Activated CD8-positive, alpha-beta memory T cell treated with anti-CD3 and anti-CD28 coated beads, Interleukin-2, amount 50 U/mL, for 24 hours (primary cell): ENCODE results near the gene PAIP2B.
A peak's percentile ranks its signal among the peaks of the same experiment; 100 is the strongest.
"Not testable (repeated sequence)": the region's sequence is repeated elsewhere in the genome, so short reads cannot be mapped to it uniquely, and the experiment has no call there.

ENCODE experiments used
- DNase-seq: peaks from one replicate; pipeline ENCODE4 v3.0.0-alpha.2; 2020; ENCODE audit errors: extremely low read depth

PAIP2B gene

GRCh38 chr2:71216501-71216900 lies 10.4 kb downstream of the PAIP2B start:
- no peak for DNase-seq

GRCh38 chr2:71215447-71215846 lies 11.5 kb downstream of the PAIP2B start:
- DNase-seq = no peak

- DNase-seq = no peak
Observed at GRCh38 chr2:71212336-71212735, 14.6 kb downstream of the PAIP2B start.

GRCh38 chr2:71210292-71210691 lies 16.6 kb downstream of the PAIP2B start:
- no peak for DNase-seq

- DNase-seq = no peak
Observed at GRCh38 chr2:71208756-71209155, 18.1 kb downstream of the PAIP2B start.

GRCh38 chr2:71207601-71208000 lies 19.3 kb downstream of the PAIP2B start:
- no peak for DNase-seq

- DNase-seq = no peak
Observed at GRCh38 chr2:71206271-71206670, 20.6 kb downstream of the PAIP2B start.

- DNase-seq = no peak
Observed at GRCh38 chr2:71191570-71191943, 35.3 kb downstream of the PAIP2B start.

GRCh38 chr2:71190656-71191569 lies 36.0 kb downstream of the PAIP2B start:
- DNase-seq = no peak

- no peak for DNase-seq
Observed at GRCh38 chr2:71187589-71187988, 39.3 kb downstream of the PAIP2B start.

GRCh38 chr2:71186973-71187372 lies 39.9 kb downstream of the PAIP2B start:
- DNase-seq = no peak

- DNase-seq = not testable (repeated sequence)
Observed at GRCh38 chr2:71183306-71184115, 43.4 kb downstream of the PAIP2B start.

GRCh38 chr2:71181316-71181715 lies 45.6 kb downstream of the PAIP2B start:
- DNase-seq = no peak

- not testable (repeated sequence) for DNase-seq
Observed at GRCh38 chr2:71178836-71179235, 48.1 kb downstream of the PAIP2B start.

GRCh38 chr2:71174207-71174606 lies 52.7 kb downstream of the PAIP2B start:
- no peak for DNase-seq

GRCh38 chr2:71173096-71173495 lies 53.8 kb downstream of the PAIP2B start:
- no peak for DNase-seq

GRCh38 chr2:71166812-71167211 lies 60.1 kb downstream of the PAIP2B start:
- no peak for DNase-seq

GRCh38 chr2:71157124-71157793 lies 69.6 kb downstream of the PAIP2B start:
- peak; percentile 17 for DNase-seq

GRCh38 chr2:71156573-71156972 lies 70.3 kb downstream of the PAIP2B start:
- DNase-seq = no peak

GRCh38 chr2:71155846-71156245 lies 71.1 kb downstream of the PAIP2B start:
- DNase-seq = no peak

GRCh38 chr2:71154798-71155197 lies 72.1 kb downstream of the PAIP2B start:
- DNase-seq = no peak

GRCh38 chr2:71154279-71154678 lies 72.6 kb downstream of the PAIP2B start:
- DNase-seq = no peak
